SW480 (cell line): ENCODE measurements around the gene TEKT3.

Experiments used
- DNase-seq: peaks from one replicate; pipeline ENCODE4 v3.0.0-alpha.2; 2016; ENCODE audit warnings: low spot score

TEKT3 gene

GRCh38 chr17:15341385-15341849 is at the start of gene TEKT3:
TSS of gene TEKT3 (minus strand) at chr17:15341597. CDS start at chr17:15331585, 10,012 bp downstream.
- DNase-seq = peak; percentile 81

- DNase-seq = no peak
Measured at GRCh38 chr17:15388356-15389041, 47.1 kb upstream of the TEKT3 start.

GRCh38 chr17:15386083-15386482 is 44.7 kb upstream of the TEKT3 start:
- DNase-seq = no peak

- DNase-seq = no peak
Measured at GRCh38 chr17:15385305-15385704, 43.9 kb upstream of the TEKT3 start.

GRCh38 chr17:15384142-15384787 is 42.9 kb upstream of the TEKT3 start:
- no peak for DNase-seq

GRCh38 chr17:15382914-15383313 is 41.5 kb upstream of the TEKT3 start:
- DNase-seq = no peak

- no peak for DNase-seq
Measured at GRCh38 chr17:15381707-15382106, 40.3 kb upstream of the TEKT3 start.

GRCh38 chr17:15380446-15380845 is 39.0 kb upstream of the TEKT3 start:
- no peak for DNase-seq

GRCh38 chr17:15379659-15380058 is 38.3 kb upstream of the TEKT3 start:
- DNase-seq = no peak

GRCh38 chr17:15378243-15378642 is 36.8 kb upstream of the TEKT3 start:
- no peak for DNase-seq

GRCh38 chr17:15377616-15378015 is 36.2 kb upstream of the TEKT3 start:
- DNase-seq = peak; percentile 85

- DNase-seq = peak; percentile 31
Measured at GRCh38 chr17:15377200-15377599, 35.8 kb upstream of the TEKT3 start.

- no peak for DNase-seq
Measured at GRCh38 chr17:15371376-15372130, 30.2 kb upstream of the TEKT3 start.

- no peak for DNase-seq
Measured at GRCh38 chr17:15368600-15368999, 27.2 kb upstream of the TEKT3 start.

GRCh38 chr17:15366026-15366425 is 24.6 kb upstream of the TEKT3 start:
- DNase-seq = no peak

GRCh38 chr17:15364615-15365014 is 23.2 kb upstream of the TEKT3 start:
- no peak for DNase-seq

- no peak for DNase-seq
Measured at GRCh38 chr17:15363702-15364101, 22.3 kb upstream of the TEKT3 start.

- no peak for DNase-seq
Measured at GRCh38 chr17:15361592-15361991, 20.2 kb upstream of the TEKT3 start.

GRCh38 chr17:15361151-15361550 is 19.8 kb upstream of the TEKT3 start:
- DNase-seq = no peak

- DNase-seq = peak; percentile 52
Measured at GRCh38 chr17:15354256-15354655, 12.9 kb upstream of the TEKT3 start.

- DNase-seq = no peak
Measured at GRCh38 chr17:15351925-15352324, 10.5 kb upstream of the TEKT3 start.

GRCh38 chr17:15351478-15351840 is 10.1 kb upstream of the TEKT3 start:
- DNase-seq = no peak
